ENCODE data around the gene KIF22. TPM values are rescaled to one million over a fixed set of nuclear protein-coding genes. Genes with fewer than 3 reads are reported as not detected.

KIF22 gene
- total RNA-seq, 1 experiment from 2014 or later, result 155 TPM

DNA sequence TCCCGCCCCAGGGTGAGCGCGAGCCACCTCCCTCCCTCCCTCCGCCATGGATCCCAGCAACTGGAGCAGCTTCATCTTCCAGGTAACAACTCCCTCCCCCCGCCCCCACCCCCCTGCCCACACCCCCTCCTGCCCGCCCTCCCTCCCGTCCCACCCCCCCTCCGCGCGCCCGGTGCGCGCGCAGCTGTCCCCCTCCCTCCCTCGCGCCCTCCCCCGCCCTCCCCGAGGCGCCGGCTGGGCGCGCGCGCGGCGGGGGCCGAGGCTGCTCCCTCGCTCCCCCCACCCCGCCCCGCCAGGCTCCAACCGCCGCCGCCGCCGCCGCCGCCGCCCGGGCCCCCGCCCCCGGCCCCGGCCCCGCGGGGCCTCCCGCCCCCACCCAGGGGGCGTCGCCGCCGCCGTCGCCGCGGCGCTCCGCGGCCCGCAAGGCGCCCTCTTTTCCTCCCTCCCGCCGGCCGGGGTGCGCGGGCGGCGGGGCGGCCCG lies 15.6 kb downstream of the KIF22 start, which contains the start of gene MAZ:
Gene MAZ, plus strand, starts transcription at position 431 of the 481 bp plus-strand sequence. CDS start 173 bp downstream, outside the sequence.
- peak; percentile 83 for DNase-seq (ENCODE audit: low read depth, low spot score)
- Histone ChIP-seq H3K9me2 (ENCODE audit: insufficient read depth) (no peaks in the 10 kb centered on the region), H3K4me3 (replicated peaks in 1 of 2; ENCODE audit: low read depth in 1 of 2, low read length in 2 of 2) (peak within 1 kb of the TSS; percentile 67 to 74), H3K4me2 (ENCODE audit: low read length) (peak within 1 kb of the TSS; percentile 99), H3K4me1 (ENCODE audit: control insufficient read depth in 1 of 2, insufficient read depth in 2 of 2, low read length in 2 of 2) (peaks cover 31 to 61% of the 10 kb centered on the region in 2 experiments), H4K20me1 (ENCODE audit: insufficient read depth) (no peaks in the 10 kb centered on the region), H3K79me2 (ENCODE audit: insufficient read depth, low read length) (peaks cover 35% of the 10 kb centered on the region), H3K27ac (ENCODE audit: low read depth, low read length) (peak within 1 kb of the TSS; percentile 100), H3K9me3 (ENCODE audit: control insufficient read depth in 1 of 2, insufficient read depth in 1 of 2, low read depth in 1 of 2, low read length in 2 of 2) (no peaks in the 10 kb centered on the region), H3K9ac (ENCODE audit: low read length) (peak within 1 kb of the TSS; percentile 95), H3K27me3 (ENCODE audit: insufficient read depth, low read length) (no peaks in the 10 kb centered on the region), H2AFZ (ENCODE audit: low read depth, low read length, poor library complexity, severe bottlenecking) (no peak within 1 kb of the TSS), H3K36me3 (ENCODE audit: control insufficient read depth in 1 of 2, insufficient read depth in 2 of 2, low read length in 2 of 2) (peaks cover 6 to 33% of the 10 kb centered on the region in 2 experiments; a peak in 3 of 4 replicates)
- intact Hi-C loops (cut with micrococcal nuclease), result no loop called here
- RAD21 ChIA-PET (ENCODE audit: low non-redundant PET in 1 of 2, low total read pairs in 2 of 2, uncharacterized antibody in 2 of 2, unreplicated experiment in 2 of 2), result interaction anchor here in 1 of 2 experiments (0.9 kb wide), 1 partner anchor 10 kb away, joined by 9 read pairs; the partner anchor contains the start of gene PAGR1
- BruUV-seq (replicated peaks), result no TSS peak
- POLR2A ChIA-PET, result interaction anchor here (0.7 to 1.2 kb wide), 3 partner anchors 14 to 106 kb away, joined by 3 to 4 read pairs (median 4); partner anchors contain the start of genes KIF22 and MVP
- peak; percentile 11 for TF ChIP-seq POLR2A (IDR thresholded peaks at IDR 0.05; ENCODE audit: borderline replicate concordance, extremely low read depth, insufficient read depth, insufficient read length)
- TF ChIP-seq SRF (IDR thresholded peaks at IDR 0.05; ENCODE audit: low read depth), result no peak
- TF ChIP-seq YY1 (IDR thresholded peaks at IDR 0.05; ENCODE audit: extremely low read depth, insufficient replicate concordance, low read depth, low read length), result peak; percentile 27
- ATAC-seq, result peak; percentile 34
- CTCF ChIA-PET, result interaction anchor here (0.6 to 3.5 kb wide), 3 partner anchors 8 to 42 kb away, joined by 3 to 36 read pairs (median 33); partner anchors contain the start of gene PAGR1

DNA sequence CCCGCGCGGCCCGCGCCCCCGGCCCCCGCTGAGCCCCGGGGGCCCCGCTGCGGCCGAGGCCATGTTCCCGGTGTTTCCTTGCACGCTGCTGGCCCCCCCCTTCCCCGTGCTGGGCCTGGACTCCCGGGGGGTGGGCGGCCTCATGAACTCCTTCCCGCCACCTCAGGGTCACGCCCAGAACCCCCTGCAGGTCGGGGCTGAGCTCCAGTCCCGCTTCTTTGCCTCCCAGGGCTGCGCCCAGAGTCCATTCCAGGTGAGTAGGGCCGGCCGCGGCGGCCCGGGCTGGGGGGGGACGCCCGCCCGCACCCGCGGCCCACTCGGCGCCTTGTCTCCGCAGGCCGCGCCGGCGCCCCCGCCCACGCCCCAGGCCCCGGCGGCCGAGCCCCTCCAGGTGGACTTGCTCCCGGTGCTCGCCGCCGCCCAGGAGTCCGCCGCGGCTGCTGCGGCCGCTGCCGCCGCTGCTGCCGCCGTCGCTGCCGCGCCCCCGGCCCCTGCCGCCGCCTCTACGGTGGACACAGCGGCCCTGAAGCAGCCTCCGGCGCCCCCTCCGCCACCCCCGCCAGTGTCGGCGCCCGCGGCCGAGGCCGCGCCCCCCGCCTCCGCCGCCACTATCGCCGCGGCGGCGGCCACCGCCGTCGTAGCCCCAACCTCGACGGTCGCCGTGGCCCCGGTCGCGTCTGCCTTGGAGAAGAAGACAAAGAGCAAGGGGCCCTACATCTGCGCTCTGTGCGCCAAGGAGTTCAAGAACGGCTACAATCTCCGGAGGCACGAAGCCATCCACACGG lies 16.3 kb downstream of the KIF22 start:
- Histone ChIP-seq H3K9me2 (ENCODE audit: insufficient read depth) (no peaks in the 10 kb centered on the region), H3K4me1 (ENCODE audit: control insufficient read depth in 1 of 2, insufficient read depth in 2 of 2, low read length in 2 of 2) (peaks cover 31 to 67% of the 10 kb centered on the region in 2 experiments), H3K79me2 (ENCODE audit: insufficient read depth, low read length) (peaks cover 35% of the 10 kb centered on the region), H4K20me1 (ENCODE audit: insufficient read depth) (no peaks in the 10 kb centered on the region), H3K9ac (ENCODE audit: low read length) (peak overlapping the region; percentile 95), H3K27me3 (ENCODE audit: insufficient read depth, low read length) (no peaks in the 10 kb centered on the region), H3K36me3 (ENCODE audit: control insufficient read depth in 1 of 2, insufficient read depth in 2 of 2, low read length in 2 of 2) (peaks cover 6 to 26% of the 10 kb centered on the region in 2 experiments; a peak in 3 of 4 replicates), H3K9me3 (ENCODE audit: control insufficient read depth in 1 of 2, insufficient read depth in 1 of 2, low read depth in 1 of 2, low read length in 2 of 2) (no peaks in the 10 kb centered on the region), H3K4me2 (ENCODE audit: low read length) (peak overlapping the region; percentile 99), H2AFZ (ENCODE audit: low read depth, low read length, poor library complexity, severe bottlenecking) (no peak overlapping the region), H3K4me3 (replicated peaks in 1 of 2; ENCODE audit: low read depth in 1 of 2, low read length in 2 of 2) (peak overlapping the region; percentile 50 to 74), H3K27ac (ENCODE audit: low read depth, low read length) (peak overlapping the region; percentile 100)
- intact Hi-C loops (cut with micrococcal nuclease), result no loop called here
- ChIA-PET RAD21 (ENCODE audit: low non-redundant PET in 1 of 2, low total read pairs in 2 of 2, uncharacterized antibody in 2 of 2, unreplicated experiment in 2 of 2) (interaction anchor here (0.9 to 1.5 kb wide), 4 partner anchors 10 to 214 kb away, joined by 3 to 9 read pairs (median 4); partner anchors contain the start of gene PAGR1 (in 1 of the 2)), CTCF (interaction anchor here (0.6 to 3.5 kb wide), 11 partner anchors 8 to 225 kb away, joined by 3 to 36 read pairs (median 6); partner anchors contain the start of genes ASPHD1, KIF22, PAGR1 and SEZ6L2), POLR2A (interaction anchor here (1.0 to 2.0 kb wide), 6 partner anchors 9 to 119 kb away, joined by 3 to 20 read pairs (median 6); partner anchors contain the start of genes KCTD13, MVP and PAGR1)
- no peak for DNase-seq (ENCODE audit: low read depth, low spot score)
- peak; percentile 24 for ATAC-seq
- BruUV-seq (replicated peaks), result no TSS peak
- no peak for TF ChIP-seq EGR1 (IDR thresholded peaks at IDR 0.05; ENCODE audit: low read depth)
- TF ChIP-seq ZFX (IDR thresholded peaks at IDR 0.05), result peak; percentile 79
- TF ChIP-seq, protein P1, sequence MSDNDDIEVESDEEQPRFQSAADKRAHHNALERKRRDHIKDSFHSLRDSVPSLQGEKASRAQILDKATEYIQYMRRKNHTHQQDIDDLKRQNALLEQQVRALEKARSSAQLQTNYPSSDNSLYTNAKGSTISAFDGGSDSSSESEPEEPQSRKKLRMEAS (IDR thresholded peaks at IDR 0.05), result no peak
- TF ChIP-seq ZNF274 (IDR thresholded peaks at IDR 0.05; ENCODE audit: low read depth, low read length), result no peak
- TF ChIP-seq FOSL1 (IDR thresholded peaks at IDR 0.05; ENCODE audit: low read depth), result no peak
- TF ChIP-seq POLR2AphosphoS5 (IDR thresholded peaks at IDR 0.05; ENCODE audit: low read depth, low read length), result peak; percentile 59; the same call in 1 of the 2 replicates
- no peak for TF ChIP-seq EZH2phosphoT487 (IDR thresholded peaks at IDR 0.05; ENCODE audit: borderline replicate concordance)
- TF ChIP-seq YY1 (IDR thresholded peaks at IDR 0.05; ENCODE audit: extremely low read depth, insufficient replicate concordance, low read depth, low read length), result peak; percentile 35
- TF ChIP-seq CEBPB (IDR thresholded peaks at IDR 0.05; ENCODE audit: low read depth), result no peak
- no peak for TF ChIP-seq CBX3 (IDR thresholded peaks at IDR 0.05; ENCODE audit: low read depth)
- no peak for TF ChIP-seq TCF7L2 (IDR thresholded peaks at IDR 0.05; ENCODE audit: borderline replicate concordance, extremely low read depth, insufficient read depth, insufficient read length)
- TF ChIP-seq ELF1 (IDR thresholded peaks at IDR 0.05; ENCODE audit: borderline replicate concordance, low read depth), result no peak
- TF ChIP-seq, protein P2, sequence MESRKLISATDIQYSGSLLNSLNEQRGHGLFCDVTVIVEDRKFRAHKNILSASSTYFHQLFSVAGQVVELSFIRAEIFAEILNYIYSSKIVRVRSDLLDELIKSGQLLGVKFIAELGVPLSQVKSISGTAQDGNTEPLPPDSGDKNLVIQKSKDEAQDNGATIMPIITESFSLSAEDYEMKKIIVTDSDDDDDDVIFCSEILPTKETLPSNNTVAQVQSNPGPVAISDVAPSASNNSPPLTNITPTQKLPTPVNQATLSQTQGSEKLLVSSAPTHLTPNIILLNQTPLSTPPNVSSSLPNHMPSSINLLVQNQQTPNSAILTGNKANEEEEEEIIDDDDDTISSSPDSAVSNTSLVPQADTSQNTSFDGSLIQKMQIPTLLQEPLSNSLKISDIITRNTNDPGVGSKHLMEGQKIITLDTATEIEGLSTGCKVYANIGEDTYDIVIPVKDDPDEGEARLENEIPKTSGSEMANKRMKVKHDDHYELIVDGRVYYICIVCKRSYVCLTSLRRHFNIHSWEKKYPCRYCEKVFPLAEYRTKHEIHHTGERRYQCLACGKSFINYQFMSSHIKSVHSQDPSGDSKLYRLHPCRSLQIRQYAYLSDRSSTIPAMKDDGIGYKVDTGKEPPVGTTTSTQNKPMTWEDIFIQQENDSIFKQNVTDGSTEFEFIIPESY (IDR thresholded peaks at IDR 0.05; ENCODE audit: extremely low read depth, insufficient replicate concordance, low read length), result no peak
- peak; percentile 8 for TF ChIP-seq POLR2A (IDR thresholded peaks at IDR 0.05; ENCODE audit: borderline replicate concordance, extremely low read depth, insufficient read depth, insufficient read length)
